ENCODE data around the gene SRPK1.

Gene SRPK1

GRCh38 chr6:35954333-35954732 is 33.4 kb upstream of the SRPK1 start:
- Histone ChIP-seq H3K9me2 (replicated peaks; ENCODE audit: control insufficient read depth, low read length) (no peaks in the 10 kb centered on the region), H3K27ac (ENCODE audit: low read depth, low read length) (no peak overlapping the region), H3K36me3 (ENCODE audit: control insufficient read depth, low read length) (no peaks in the 10 kb centered on the region), H3K79me2 (ENCODE audit: control insufficient read depth, low read length) (no peaks in the 10 kb centered on the region), H3K27me3 (ENCODE audit: control insufficient read depth, low read length) (peaks cover 16% of the 10 kb centered on the region), H4K20me1 (ENCODE audit: control insufficient read depth, insufficient read depth, low read depth, low read length) (no peaks in the 10 kb centered on the region), H3F3A (ENCODE audit: control insufficient read depth, insufficient read depth) (no peaks in the 10 kb centered on the region), H3K4me2 (ENCODE audit: low read length) (no peak overlapping the region), H3K4me3 (ENCODE audit: low read length) (no peak overlapping the region), H3K9me3 (ENCODE audit: control insufficient read depth, insufficient read depth, low read length) (no peaks in the 10 kb centered on the region), H3K4me1 (ENCODE audit: control insufficient read depth, low read length) (no peaks in the 10 kb centered on the region)
- no peak for TF ChIP-seq CTCF (IDR thresholded peaks at IDR 0.05; ENCODE audit: low read depth, low read length, poor library complexity, severe bottlenecking)
- TF ChIP-seq EZH2phosphoT487 (IDR thresholded peaks at IDR 0.05; ENCODE audit: borderline replicate concordance, low read length) = no peak

GRCh38 chr6:35948725-35949124 is 27.8 kb upstream of the SRPK1 start:
- no peak overlapping the region for H3K4me2 ChIP-seq (ENCODE audit: low read length)
- TF ChIP-seq CTCF (IDR thresholded peaks at IDR 0.05; ENCODE audit: low read depth, low read length, poor library complexity, severe bottlenecking) = peak; percentile 41
- TF ChIP-seq EZH2phosphoT487 (IDR thresholded peaks at IDR 0.05; ENCODE audit: borderline replicate concordance, low read length) = no peak
- no peaks in the 10 kb centered on the region for H3F3A ChIP-seq (ENCODE audit: control insufficient read depth, insufficient read depth)
- H3K9me3 ChIP-seq (ENCODE audit: control insufficient read depth, insufficient read depth, low read length) = no peaks in the 10 kb centered on the region
- no peaks in the 10 kb centered on the region for H3K9me2 ChIP-seq (replicated peaks; ENCODE audit: control insufficient read depth, low read length)
- no peaks in the 10 kb centered on the region; the same call in 1 of the 2 replicates for H3K27me3 ChIP-seq (ENCODE audit: control insufficient read depth, low read length)
- no peaks in the 10 kb centered on the region for H3K4me1 ChIP-seq (ENCODE audit: control insufficient read depth, low read length)
- H3K4me3 ChIP-seq (ENCODE audit: low read length) = no peak overlapping the region
- H3K27ac ChIP-seq (ENCODE audit: low read depth, low read length) = no peak overlapping the region
- no peaks in the 10 kb centered on the region for H3K79me2 ChIP-seq (ENCODE audit: control insufficient read depth, low read length)
- no peaks in the 10 kb centered on the region for H3K36me3 ChIP-seq (ENCODE audit: control insufficient read depth, low read length)
- no peaks in the 10 kb centered on the region for H4K20me1 ChIP-seq (ENCODE audit: control insufficient read depth, insufficient read depth, low read depth, low read length)

GRCh38 chr6:35945650-35946025 is 24.7 kb upstream of the SRPK1 start:
- no peak for TF ChIP-seq CTCF (IDR thresholded peaks at IDR 0.05; ENCODE audit: low read depth, low read length, poor library complexity, severe bottlenecking)
- TF ChIP-seq EZH2phosphoT487 (IDR thresholded peaks at IDR 0.05; ENCODE audit: borderline replicate concordance, low read length) = no peak
- H3K4me3 ChIP-seq (ENCODE audit: low read length) = no peak overlapping the region
- no peaks in the 10 kb centered on the region for H3K4me1 ChIP-seq (ENCODE audit: control insufficient read depth, low read length)
- H3K27me3 ChIP-seq (ENCODE audit: control insufficient read depth, low read length) = no peaks in the 10 kb centered on the region
- no peaks in the 10 kb centered on the region for H3K9me3 ChIP-seq (ENCODE audit: control insufficient read depth, insufficient read depth, low read length)
- no peaks in the 10 kb centered on the region for H3F3A ChIP-seq (ENCODE audit: control insufficient read depth, insufficient read depth)
- no peaks in the 10 kb centered on the region for H4K20me1 ChIP-seq (ENCODE audit: control insufficient read depth, insufficient read depth, low read depth, low read length)
- no peak overlapping the region for H3K4me2 ChIP-seq (ENCODE audit: low read length)
- H3K79me2 ChIP-seq (ENCODE audit: control insufficient read depth, low read length) = no peaks in the 10 kb centered on the region
- no peaks in the 10 kb centered on the region for H3K36me3 ChIP-seq (ENCODE audit: control insufficient read depth, low read length)
- H3K27ac ChIP-seq (ENCODE audit: low read depth, low read length) = no peak overlapping the region
- H3K9me2 ChIP-seq (replicated peaks; ENCODE audit: control insufficient read depth, low read length) = no peaks in the 10 kb centered on the region

GRCh38 chr6:35943390-35943789 is 22.5 kb upstream of the SRPK1 start:
- no peaks in the 10 kb centered on the region for H3K36me3 ChIP-seq (ENCODE audit: control insufficient read depth, low read length)
- H3K9me2 ChIP-seq (replicated peaks; ENCODE audit: control insufficient read depth, low read length) = no peaks in the 10 kb centered on the region
- no peaks in the 10 kb centered on the region for H3F3A ChIP-seq (ENCODE audit: control insufficient read depth, insufficient read depth)
- TF ChIP-seq CTCF (IDR thresholded peaks at IDR 0.05; ENCODE audit: low read depth, low read length, poor library complexity, severe bottlenecking) (no peak), EZH2phosphoT487 (IDR thresholded peaks at IDR 0.05; ENCODE audit: borderline replicate concordance, low read length) (no peak)
- H3K4me3 ChIP-seq (ENCODE audit: low read length) = no peak overlapping the region
- H3K9me3 ChIP-seq (ENCODE audit: control insufficient read depth, insufficient read depth, low read length) = no peaks in the 10 kb centered on the region; the same call in 1 of the 2 replicates
- H4K20me1 ChIP-seq (ENCODE audit: control insufficient read depth, insufficient read depth, low read depth, low read length) = no peaks in the 10 kb centered on the region
- H3K4me1 ChIP-seq (ENCODE audit: control insufficient read depth, low read length) = no peaks in the 10 kb centered on the region
- no peaks in the 10 kb centered on the region for H3K27me3 ChIP-seq (ENCODE audit: control insufficient read depth, low read length)
- no peak overlapping the region for H3K27ac ChIP-seq (ENCODE audit: low read depth, low read length)
- H3K4me2 ChIP-seq (ENCODE audit: low read length) = no peak overlapping the region
- no peaks in the 10 kb centered on the region for H3K79me2 ChIP-seq (ENCODE audit: control insufficient read depth, low read length)

Measured in DOHH2 (cell line).